ENCODE measurements around the gene UPF3A.
"Not testable (repeated sequence)": the region's sequence is repeated elsewhere in the genome, so short reads cannot be mapped to it uniquely, and the experiment has no call there.

DNA sequence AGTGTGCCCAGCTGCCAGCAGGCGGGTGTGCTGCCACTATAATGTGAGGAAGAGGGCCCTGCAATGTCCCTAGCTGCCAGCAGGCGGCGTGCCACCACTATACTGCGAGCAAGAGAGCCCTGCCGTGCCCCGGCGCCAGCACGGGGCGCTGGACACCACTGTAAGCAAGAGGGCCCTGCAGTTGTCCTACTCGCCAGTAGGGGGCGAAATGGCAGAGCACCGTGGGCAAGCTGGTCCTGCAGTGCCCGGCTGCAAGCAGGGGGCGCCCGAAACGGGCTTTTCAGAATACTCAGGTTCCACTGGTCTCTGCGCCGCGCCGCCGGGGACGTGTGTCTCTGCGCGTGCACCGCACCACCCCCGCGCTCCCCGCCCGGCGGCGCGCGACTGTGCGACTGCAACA is 71.4 kb downstream of the UPF3A start:
- TF ChIP-seq CTCF (IDR thresholded peaks at IDR 0.05) = peak in 4 of 6 experiments; percentile 21 to 49 (median 30)
- not testable (repeated sequence) for TF ChIP-seq POLR2A (IDR thresholded peaks at IDR 0.05)
